HG02938 (cell line): Measurements from ENCODE around the gene EFCAB12.
A peak's percentile ranks its signal among the peaks of the same experiment; 100 is the strongest.
"Not testable (repeated sequence)": the region's sequence is repeated elsewhere in the genome, so short reads cannot be mapped to it uniquely, and the experiment has no call there.

Source experiments
- ATAC-seq: cut with Tn5 transposase; IDR thresholded peaks from one replicate; pipeline ENCODE4 v1.9.1; 2021; ENCODE audit warnings: mild to moderate bottlenecking, moderate library complexity; ENCODE audit not compliant: unreplicated experiment

The EFCAB12 gene

GRCh38 chr3:129399145-129399894 lies 29.1 kb downstream of the EFCAB12 start:
- ATAC-seq: peak; percentile 70

- peak; percentile 21 for ATAC-seq
Observed at GRCh38 chr3:129398803-129399144, 29.7 kb downstream of the EFCAB12 start.

GRCh38 chr3:129393760-129394564 lies 34.5 kb downstream of the EFCAB12 start:
- ATAC-seq: not testable (repeated sequence)

GRCh38 chr3:129393271-129393670 lies 35.2 kb downstream of the EFCAB12 start:
- ATAC-seq: no peak

GRCh38 chr3:129392106-129392887 lies 36.1 kb downstream of the EFCAB12 start:
- not testable (repeated sequence) for ATAC-seq

- not testable (repeated sequence) for ATAC-seq
Observed at GRCh38 chr3:129391583-129391982, 36.9 kb downstream of the EFCAB12 start.

GRCh38 chr3:129389572-129389937 lies 38.9 kb downstream of the EFCAB12 start:
- no peak for ATAC-seq

GRCh38 chr3:129388791-129389571 lies 39.5 kb downstream of the EFCAB12 start:
- ATAC-seq: not testable (repeated sequence)

GRCh38 chr3:129387487-129387886 lies 40.9 kb downstream of the EFCAB12 start:
- no peak for ATAC-seq

- no peak for ATAC-seq
Observed at GRCh38 chr3:129386984-129387383, 41.5 kb downstream of the EFCAB12 start.

- ATAC-seq: not testable (repeated sequence)
Observed at GRCh38 chr3:129385507-129385906, 42.9 kb downstream of the EFCAB12 start.

- ATAC-seq: no peak
Observed at GRCh38 chr3:129384594-129385323, 43.7 kb downstream of the EFCAB12 start.

GRCh38 chr3:129384103-129384502 lies 44.3 kb downstream of the EFCAB12 start:
- not testable (repeated sequence) for ATAC-seq

GRCh38 chr3:129383292-129383860 lies 45.1 kb downstream of the EFCAB12 start:
- ATAC-seq: peak; percentile 52

- no peak for ATAC-seq
Observed at GRCh38 chr3:129382366-129382765, 46.1 kb downstream of the EFCAB12 start.

GRCh38 chr3:129379582-129380358 lies 48.7 kb downstream of the EFCAB12 start:
- ATAC-seq: no peak

GRCh38 chr3:129378949-129379348 lies 49.5 kb downstream of the EFCAB12 start:
- ATAC-seq: no peak

GRCh38 chr3:129377615-129378014 lies 50.8 kb downstream of the EFCAB12 start:
- ATAC-seq: no peak

GRCh38 chr3:129375099-129375498 lies 53.3 kb downstream of the EFCAB12 start:
- no peak for ATAC-seq
